HG03025 (cell line): ENCODE data around the gene SEMA3C.
"Not testable (repeated sequence)": the region's sequence is repeated elsewhere in the genome, so short reads cannot be mapped to it uniquely, and the experiment has no call there.

Experiments
- ATAC-seq: cut with Tn5 transposase; IDR thresholded peaks from one replicate; pipeline ENCODE4 v1.9.1; 2021; ENCODE audit warnings: mild to moderate bottlenecking, moderate library complexity; ENCODE audit not compliant: unreplicated experiment, low FRiP score

The SEMA3C gene

GRCh38 chr7:80929619-80930018, 10.8 kb upstream of the SEMA3C start:
- ATAC-seq = no peak

DNA sequence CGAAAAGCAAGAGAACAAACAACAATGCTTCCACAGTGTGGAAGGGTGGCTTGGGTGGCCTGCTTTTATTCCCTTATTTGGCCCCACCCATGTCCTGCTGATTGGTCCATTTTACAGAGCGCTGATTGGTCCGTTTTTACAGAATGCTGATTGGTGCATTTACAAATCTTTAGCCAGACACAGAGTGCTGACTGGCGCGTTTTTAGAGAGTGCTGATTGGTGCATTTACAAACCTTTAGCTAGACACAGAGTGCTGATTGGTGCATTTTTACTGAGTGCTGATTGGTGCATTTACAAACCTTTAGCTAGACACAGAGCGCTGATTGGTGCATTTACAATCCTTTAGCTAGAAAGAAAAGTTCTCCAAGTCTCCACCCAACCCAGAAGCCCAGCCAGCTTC, 8.1 kb upstream of the SEMA3C start:
- not testable (repeated sequence) for ATAC-seq

DNA sequence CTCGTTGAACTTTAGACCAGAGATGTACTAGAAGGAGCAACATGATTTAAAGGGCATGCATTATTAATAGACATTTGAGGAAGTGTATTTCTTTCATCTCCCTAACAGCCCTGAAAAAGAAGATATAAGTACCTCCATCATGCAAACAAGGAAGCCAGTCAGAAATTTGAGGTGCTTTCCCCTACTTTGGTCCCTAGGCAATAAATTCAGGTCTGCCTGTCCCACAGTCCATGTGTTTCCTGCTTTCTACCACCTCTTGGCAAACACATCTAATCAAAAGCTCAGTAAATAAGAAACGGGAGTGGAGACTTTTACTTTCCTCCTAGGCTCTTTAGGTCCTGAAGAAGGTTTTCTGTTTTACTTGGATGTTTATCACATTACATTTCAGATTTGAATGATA, 5.2 kb upstream of the SEMA3C start:
- no peak for ATAC-seq

- no peak for ATAC-seq
Measured at GRCh38 chr7:80923211-80923612, 4.4 kb upstream of the SEMA3C start.

- ATAC-seq = no peak
Measured at GRCh38 chr7:80922253-80923049, 3.6 kb upstream of the SEMA3C start.

DNA sequence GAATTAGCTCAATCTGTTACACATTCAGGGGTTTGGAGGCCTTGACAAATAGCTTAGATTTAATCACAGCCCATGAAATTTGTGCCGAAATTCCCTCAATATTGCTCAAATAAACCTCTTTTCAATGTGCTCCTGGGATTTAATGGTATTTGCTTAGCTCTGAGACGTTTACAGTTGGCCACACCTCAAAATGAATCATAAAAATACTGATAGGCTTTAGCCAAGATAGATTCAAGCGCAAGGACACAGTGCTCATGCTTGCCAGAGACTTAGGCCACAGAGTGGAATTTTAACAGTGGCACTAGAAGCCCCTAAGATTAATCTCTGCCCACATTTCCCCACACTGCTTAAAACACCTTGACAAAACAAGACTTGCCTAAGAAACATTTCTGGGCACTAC, 2.3 kb upstream of the SEMA3C start:
- ATAC-seq = no peak

DNA sequence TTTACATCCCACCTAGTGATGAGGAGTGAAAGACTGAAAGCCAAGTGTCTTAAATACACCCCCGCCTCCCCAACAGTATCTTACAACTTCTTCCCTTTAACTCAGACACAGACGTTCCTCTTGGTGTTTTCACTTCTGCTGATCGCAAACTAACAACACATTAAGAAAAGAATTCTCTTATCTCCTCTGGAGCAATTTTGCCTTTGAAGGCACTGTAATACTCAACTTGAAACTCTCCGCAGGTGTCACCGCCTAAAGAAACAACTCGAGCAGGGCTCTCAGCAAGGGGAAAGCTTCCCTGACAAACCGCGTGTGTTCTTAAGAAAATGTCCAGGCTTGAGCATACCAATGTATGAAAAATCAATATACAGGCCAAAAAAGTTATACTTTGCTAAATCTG, 452 bp downstream of the SEMA3C start:
- ATAC-seq = peak; percentile 71

- ATAC-seq = no peak
Measured at GRCh38 chr7:80916770-80917741, 1.8 kb downstream of the SEMA3C start.

GRCh38 chr7:80910228-80910627, 8.6 kb downstream of the SEMA3C start:
- ATAC-seq = no peak

DNA sequence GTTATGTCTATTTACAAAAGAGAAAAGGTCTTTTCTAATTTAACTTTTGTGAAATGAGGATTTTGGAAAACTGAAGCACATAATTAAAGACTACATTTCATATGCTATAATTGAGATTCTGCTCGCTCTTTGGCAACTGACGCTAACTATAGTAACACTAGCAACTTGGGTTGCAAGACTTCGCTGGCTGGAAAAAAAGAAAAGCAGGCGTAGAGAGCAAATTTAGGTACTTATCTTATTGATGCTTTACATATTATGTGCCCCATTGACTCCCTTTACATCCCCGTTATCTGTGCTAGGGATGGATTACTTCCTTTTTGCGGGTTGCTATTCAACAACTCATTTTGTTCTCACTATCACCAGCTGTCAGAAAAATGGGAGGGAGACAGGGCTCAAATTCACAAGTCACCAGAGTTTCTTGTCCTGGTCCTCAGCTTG, 10.5 kb downstream of the SEMA3C start:
- no peak for ATAC-seq

- ATAC-seq = no peak
Measured at GRCh38 chr7:80907612-80908011, 11.2 kb downstream of the SEMA3C start.

DNA sequence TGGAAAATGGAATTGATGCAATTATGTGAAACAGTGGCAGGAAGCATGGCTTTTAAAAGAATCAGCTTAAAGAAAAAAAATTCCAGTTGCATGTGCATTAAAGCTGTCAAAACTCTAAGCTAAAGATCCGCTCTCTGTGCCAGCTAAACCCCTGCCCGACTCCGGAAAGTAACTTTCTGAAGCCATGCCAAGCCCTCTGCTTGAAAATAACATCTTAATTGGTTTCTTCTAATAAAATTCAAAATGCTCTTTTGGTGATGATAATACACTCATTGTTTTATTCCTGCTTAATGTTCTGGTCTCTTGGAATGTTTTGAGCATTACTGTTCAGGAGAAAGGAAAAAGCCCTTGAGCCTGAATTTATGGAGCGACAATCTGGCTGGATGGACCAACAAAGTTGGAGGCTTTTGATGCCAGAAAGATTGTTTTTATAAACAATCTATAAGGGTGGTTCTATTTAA, 11.7 kb downstream of the SEMA3C start:
- no peak for ATAC-seq

DNA sequence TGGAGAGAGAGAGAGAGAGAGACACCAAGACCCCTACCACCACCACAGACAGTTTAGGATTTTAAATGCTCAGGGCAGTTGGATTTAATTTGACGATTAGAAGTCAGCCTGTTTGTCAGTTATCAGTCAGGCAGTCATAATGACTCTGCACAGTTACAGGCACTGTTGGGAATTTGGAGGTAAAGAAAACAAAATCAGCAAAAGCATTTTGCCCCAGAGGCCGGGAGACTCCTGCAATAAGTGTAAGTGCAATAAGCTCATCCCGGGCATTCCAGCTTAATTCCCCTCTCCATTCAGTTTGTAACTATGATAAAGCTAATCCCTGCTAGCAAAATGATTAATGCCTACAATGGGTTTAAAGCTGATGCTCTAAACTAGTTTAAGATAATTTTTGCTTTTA, 13.5 kb downstream of the SEMA3C start:
- ATAC-seq = no peak

GRCh38 chr7:80902716-80903308, 16.0 kb downstream of the SEMA3C start:
- ATAC-seq = no peak

DNA sequence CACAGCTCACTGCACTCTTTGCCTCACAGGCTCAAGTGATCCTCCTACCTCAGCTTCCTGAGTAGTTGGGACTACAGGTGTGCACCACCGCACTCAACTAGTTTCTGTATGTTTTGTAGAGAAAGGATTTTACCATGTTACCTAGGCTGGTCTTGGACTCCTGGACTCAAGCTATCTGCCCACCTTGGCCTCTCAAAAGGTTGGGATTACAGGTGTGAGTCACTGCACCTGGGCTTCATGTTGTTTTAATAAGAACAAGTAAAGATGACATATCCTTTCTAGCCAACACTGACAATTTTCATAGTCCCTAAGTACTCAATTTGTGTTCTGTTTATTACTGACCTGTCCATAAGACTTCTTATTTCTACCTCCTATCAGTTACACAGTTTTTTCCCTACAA, 16.8 kb downstream of the SEMA3C start:
- ATAC-seq = no peak

- ATAC-seq = no peak
Measured at GRCh38 chr7:80900583-80901576, 18.0 kb downstream of the SEMA3C start.

- ATAC-seq = no peak
Measured at GRCh38 chr7:80896906-80897598, 21.8 kb downstream of the SEMA3C start.

- no peak for ATAC-seq
Measured at GRCh38 chr7:80895056-80895455, 23.8 kb downstream of the SEMA3C start.

GRCh38 chr7:80891259-80891544, 27.6 kb downstream of the SEMA3C start:
- no peak for ATAC-seq
